Adrenal gland (tissue), 12 donors: Measurements from ENCODE around the gene MYO5A. TPM values are rescaled to one million over a fixed set of nuclear protein-coding genes. Genes with fewer than 3 reads are reported as not detected.

Experiments
- DNase-seq, 7 donors: peaks; one replicate each; pipeline ENCODE4 v3.0.0-alpha.2; 2019 to 2020
- H3K27ac ChIP-seq, 5 donors: fragments of 200-600 bp; sonication (generic) in 4 of 5; 1 replicate in 3 of 5; 2 replicates in 2 of 5; pipeline versions ENCODE4 v1.5.1 to v1.8.0; 2016 to 2020; ENCODE audit warnings: mild to moderate bottlenecking in 1 of 5
- H3K27me3 ChIP-seq: fragments of 200-600 bp; 2 replicates; pipeline ENCODE4 v1.8.0; 2021
- H3K36me3 ChIP-seq, 2 donors: fragments of 200-600 bp; replicated peaks in 1 of 2; 1 replicate in 1 of 2; 2 replicates in 1 of 2; pipeline versions ENCODE4 v1.5.1 to v1.8.0; 2018 to 2022
- H3K4me1 ChIP-seq, 2 donors: fragments of 200-600 bp; replicated peaks in 1 of 2; 1 replicate in 1 of 2; 2 replicates in 1 of 2; pipeline versions ENCODE4 v1.5.1 to v1.8.0; 2018 to 2021
- H3K4me3 ChIP-seq, 4 donors: fragments of 200-600 bp; sonication (generic) in 3 of 4; one replicate each; pipeline ENCODE4 v1.5.1; 2016 to 2018
- H3K9me3 ChIP-seq, 3 donors: fragments of 200-600 bp; sonication (generic) in 1 of 3; replicated peaks in 1 of 3; 1 replicate in 2 of 3; 2 replicates in 1 of 3; pipeline versions ENCODE4 v1.5.1 to v1.8.0; 2016 to 2021
- POLR2A ChIP-seq, 2 donors: fragments of 450-650 bp; IDR thresholded peaks; one replicate each; pipeline ENCODE4 v1.6.1; 2017; ENCODE audit warnings: antibody characterized with exemption in 2 of 2, mild to moderate bottlenecking in 2 of 2, moderate library complexity in 1 of 2
- WGBS, 4 donors: extraction: QIAGEN DNeasy Blood & Tissue Kit in 2 of 4; methylation state at CpG; one replicate each; pipeline versions ENCODE4 v1.1.5 to v1.1.7; 2013 to 2017; 5-methylcytosine and 5-hydroxymethylcytosine counted together
- intact Hi-C, 2 donors: fragments of 100-400 bp; cut with DNase I; formaldehyde crosslinking; loops; one replicate each; pipeline versions ENCODE4 v1.14.1 to v1.15.0; 2022 to 2023
- polyA plus RNA-seq, 3 donors: library from polyadenylated mRNA; stranded (reverse); fragments of 200-250 nt in 2 of 3; fragments of 350-450 nt in 1 of 3; fragmentation: Illumina TruSeq in 1 of 3; extraction: RNeasy Lipid Tissue Mini Kit (QIAGEN cat#74804) in 1 of 3; gene quantifications; one replicate each; pipeline ENCODE4 v1.2.3, GENCODE V29; 2013 to 2014
- total RNA-seq, 9 donors: library from RNA; depleted of rRNA in 4 of 9; stranded (reverse); fragments of >200 nt in 4 of 9; fragments of 120-200 nt in 1 of 9; fragmentation: NEBNext Ultra II Directional in 1 of 9; extraction: Animal tissue kit (Norgen Biotek cat#: 25700) in 1 of 9; gene quantifications; one replicate each; pipeline versions ENCODE4 v1.1.0 to v1.2.4, GENCODE V29; 2013 to 2023
- TF ChIP-seq, protein P1 (sequence below), 6 experiments: fragments of 450-650 bp in 4 of 6; fragments of 200-600 bp in 2 of 6; sonication (generic) in 1 of 6; IDR thresholded peaks; 1 replicate in 5 of 6; 2 replicates in 1 of 6; pipeline versions ENCODE4 v1.5.1 to v1.8.0; 2016 to 2021; ENCODE audit warnings: antibody characterized with exemption in 6 of 6, mild to moderate bottlenecking in 2 of 6, moderate library complexity in 1 of 6
- donor health status: healthy with polysubstance abuse.
- donor health status: Bipolar disorder and iron deficiency.
- donor health status: DM: yes; HTN: yes; CAD: no.
- donor health status: DM: no; HTN: no; CAD: no.
- donor health status: DM: no; HTN: no; CAD: no.
- donor health status: DM: yes; HTN: yes; CAD: no.

Gene MYO5A
- total and polyA plus RNA-seq, 12 donors: 6.3 to 57.5 (median 39.6) TPM

DNA sequence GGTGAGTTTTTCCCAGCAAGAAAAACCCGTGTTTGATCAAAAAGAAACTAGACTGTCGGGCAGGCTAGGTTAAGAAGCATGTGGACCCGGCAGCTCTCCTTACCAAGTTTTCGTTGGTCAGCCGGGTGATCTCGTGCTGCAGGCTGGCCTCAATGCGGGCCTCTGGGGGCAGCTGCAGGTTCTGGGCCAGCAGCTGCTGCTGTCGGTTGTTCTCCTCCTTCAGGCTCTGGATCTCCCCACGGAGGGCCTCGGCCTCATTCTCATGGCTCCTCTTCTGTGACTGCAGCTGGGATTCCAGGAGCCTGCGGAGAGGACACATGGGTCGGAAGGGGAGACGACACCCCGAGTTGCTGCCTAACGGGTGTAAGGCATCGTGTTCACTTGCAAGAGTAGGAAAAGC lies 188.6 kb downstream of the MYO5A start:
- no peak for DNase-seq
- peaks cover 0 to 4% of the 10 kb centered on the region in 2 donors for H3K36me3 ChIP-seq
- H3K9me3 ChIP-seq: no peaks in the 10 kb centered on the region
- H3K27ac ChIP-seq: no peak overlapping the region
- no peaks in the 10 kb centered on the region for H3K27me3 ChIP-seq
- WGBS, 4 donors: 90 to 95% (median 94%) methylated on average over 16 of the region's 16 CpGs
- no peak for TF ChIP-seq POLR2A (IDR thresholded peaks at IDR 0.05)
- TF ChIP-seq, protein P1, sequence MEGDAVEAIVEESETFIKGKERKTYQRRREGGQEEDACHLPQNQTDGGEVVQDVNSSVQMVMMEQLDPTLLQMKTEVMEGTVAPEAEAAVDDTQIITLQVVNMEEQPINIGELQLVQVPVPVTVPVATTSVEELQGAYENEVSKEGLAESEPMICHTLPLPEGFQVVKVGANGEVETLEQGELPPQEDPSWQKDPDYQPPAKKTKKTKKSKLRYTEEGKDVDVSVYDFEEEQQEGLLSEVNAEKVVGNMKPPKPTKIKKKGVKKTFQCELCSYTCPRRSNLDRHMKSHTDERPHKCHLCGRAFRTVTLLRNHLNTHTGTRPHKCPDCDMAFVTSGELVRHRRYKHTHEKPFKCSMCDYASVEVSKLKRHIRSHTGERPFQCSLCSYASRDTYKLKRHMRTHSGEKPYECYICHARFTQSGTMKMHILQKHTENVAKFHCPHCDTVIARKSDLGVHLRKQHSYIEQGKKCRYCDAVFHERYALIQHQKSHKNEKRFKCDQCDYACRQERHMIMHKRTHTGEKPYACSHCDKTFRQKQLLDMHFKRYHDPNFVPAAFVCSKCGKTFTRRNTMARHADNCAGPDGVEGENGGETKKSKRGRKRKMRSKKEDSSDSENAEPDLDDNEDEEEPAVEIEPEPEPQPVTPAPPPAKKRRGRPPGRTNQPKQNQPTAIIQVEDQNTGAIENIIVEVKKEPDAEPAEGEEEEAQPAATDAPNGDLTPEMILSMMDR (IDR thresholded peaks at IDR 0.05): no peak
- intact Hi-C loops: no loop called here
- no peak overlapping the region for H3K4me3 ChIP-seq
- H3K4me1 ChIP-seq: no peaks in the 10 kb centered on the region

DNA sequence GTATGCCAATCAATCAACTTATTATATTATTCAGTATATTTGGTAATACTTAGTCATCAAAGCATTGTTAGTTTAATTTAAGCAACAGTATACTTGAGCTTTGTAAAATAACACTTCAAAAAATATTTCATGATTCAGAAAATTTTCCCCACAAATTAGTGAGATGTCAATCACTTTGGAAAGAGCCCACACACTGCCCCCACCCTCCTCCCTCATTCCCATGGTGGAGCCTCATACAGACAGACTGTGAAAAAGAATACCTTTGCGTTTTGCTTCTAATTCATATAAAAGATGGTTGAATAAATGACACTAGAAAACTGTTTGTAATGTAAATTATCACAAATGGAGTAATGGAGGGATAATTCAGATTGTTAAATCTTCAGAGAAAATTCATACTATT lies 189.8 kb downstream of the MYO5A start:
- TF ChIP-seq, protein P1 (IDR thresholded peaks at IDR 0.05): no peak
- TF ChIP-seq POLR2A (IDR thresholded peaks at IDR 0.05): no peak
- intact Hi-C loops: no loop called here

DNA sequence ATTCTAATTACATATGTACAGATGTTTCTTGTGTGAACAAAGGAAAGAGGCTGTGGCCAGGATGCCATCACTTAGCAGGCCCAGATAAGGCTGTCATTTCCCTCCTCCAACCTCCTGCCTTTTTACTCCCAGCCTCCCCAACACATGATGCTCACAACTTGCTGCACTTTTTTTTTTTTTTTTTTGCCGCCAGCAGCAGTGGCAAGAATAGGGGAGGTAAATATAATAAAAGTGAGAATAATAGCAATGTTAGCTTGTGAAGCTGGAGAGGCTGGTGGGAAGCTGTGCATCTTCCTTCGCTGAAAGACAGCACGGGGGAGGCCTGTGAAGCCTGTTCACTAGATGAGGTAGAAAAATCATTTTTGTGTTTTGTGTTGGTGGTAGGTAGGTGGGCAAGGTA lies 190.6 kb downstream of the MYO5A start:
- no peak for TF ChIP-seq POLR2A (IDR thresholded peaks at IDR 0.05)
- TF ChIP-seq, protein P1 (IDR thresholded peaks at IDR 0.05): no peak
- no peak for DNase-seq
- Histone ChIP-seq H3K27ac (no peak overlapping the region), H3K4me3 (no peak overlapping the region), H3K9me3 (no peaks in the 10 kb centered on the region), H3K27me3 (no peaks in the 10 kb centered on the region), H3K4me1 (no peaks in the 10 kb centered on the region), H3K36me3 (peaks cover 0 to 4% of the 10 kb centered on the region in 2 donors)
- intact Hi-C loops: no loop called here
- WGBS, 4 donors: 92 to 99% (median 93%) methylated on average over 3 of the region's 3 CpGs

More for the DNA sequence above, 189.8 kb downstream of the MYO5A start:
- Histone ChIP-seq H3K4me3 (no peak overlapping the region), H3K9me3 (no peaks in the 10 kb centered on the region), H3K27me3 (no peaks in the 10 kb centered on the region), H3K36me3 (peaks cover 0 to 4% of the 10 kb centered on the region in 2 donors), H3K27ac (no peak overlapping the region), H3K4me1 (no peaks in the 10 kb centered on the region)
- DNase-seq: no peak
- WGBS, 4 donors: 96 to 100% (median 98%) methylated on average over 1 of the region's 1 CpG

DNA sequence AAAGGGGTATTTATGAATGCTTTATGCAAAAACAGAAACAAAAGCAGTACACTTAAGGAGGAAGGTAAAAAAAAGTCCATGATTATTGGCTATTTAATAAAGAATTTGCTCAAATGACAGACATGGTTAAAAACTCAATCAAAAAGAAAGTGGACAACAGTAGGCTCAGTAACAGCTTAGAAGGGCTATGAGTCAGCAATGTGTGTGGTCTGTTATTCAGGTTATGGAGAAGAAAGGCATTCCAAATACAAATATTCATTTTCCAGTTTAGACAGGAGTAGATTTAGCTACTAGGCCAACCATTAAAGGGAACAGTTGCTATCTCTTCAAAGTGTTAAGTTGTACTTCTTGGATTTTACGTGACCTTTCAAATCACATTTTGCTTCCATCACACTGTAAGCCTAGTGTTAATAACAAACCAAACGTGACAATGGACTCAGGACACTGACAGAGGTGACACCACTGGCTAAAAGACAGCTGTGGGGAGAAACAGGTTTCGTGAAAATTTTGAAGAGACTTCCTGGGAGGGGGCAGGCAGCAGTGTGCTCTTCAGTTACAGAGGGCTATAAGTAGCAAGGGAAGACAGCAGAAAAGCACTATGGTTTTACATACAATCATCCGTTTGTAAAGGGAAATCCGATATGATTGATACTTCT lies 191.4 kb downstream of the MYO5A start:
- intact Hi-C loops: no loop called here
- no peak for DNase-seq

More for the DNA sequence above, 191.4 kb downstream of the MYO5A start:
- Histone ChIP-seq H3K4me3 (no peak overlapping the region), H3K36me3 (peaks cover 0 to 4% of the 10 kb centered on the region in 2 donors), H3K27me3 (no peaks in the 10 kb centered on the region), H3K27ac (no peak overlapping the region), H3K9me3 (no peaks in the 10 kb centered on the region), H3K4me1 (no peaks in the 10 kb centered on the region)
- 81 to 87% (median 83%) methylated on average over 5 of the region's 5 CpGs for WGBS, 4 donors
- no peak for TF ChIP-seq POLR2A (IDR thresholded peaks at IDR 0.05)
- TF ChIP-seq, protein P1 (IDR thresholded peaks at IDR 0.05): no peak
